GM21723 (cell line): ENCODE measurements around the gene ZFPL1.
A peak's percentile ranks its signal among the peaks of the same experiment; 100 is the strongest.

Experiments used
- ATAC-seq: cut with Tn5 transposase; IDR thresholded peaks from one replicate; pipeline ENCODE4 v1.9.1; 2021; ENCODE audit warnings: mild to moderate bottlenecking, moderate library complexity; ENCODE audit not compliant: unreplicated experiment

Gene ZFPL1

GRCh38 chr11:65089621-65090020 lies 5.6 kb downstream of the ZFPL1 start:
- no peak for ATAC-seq

DNA sequence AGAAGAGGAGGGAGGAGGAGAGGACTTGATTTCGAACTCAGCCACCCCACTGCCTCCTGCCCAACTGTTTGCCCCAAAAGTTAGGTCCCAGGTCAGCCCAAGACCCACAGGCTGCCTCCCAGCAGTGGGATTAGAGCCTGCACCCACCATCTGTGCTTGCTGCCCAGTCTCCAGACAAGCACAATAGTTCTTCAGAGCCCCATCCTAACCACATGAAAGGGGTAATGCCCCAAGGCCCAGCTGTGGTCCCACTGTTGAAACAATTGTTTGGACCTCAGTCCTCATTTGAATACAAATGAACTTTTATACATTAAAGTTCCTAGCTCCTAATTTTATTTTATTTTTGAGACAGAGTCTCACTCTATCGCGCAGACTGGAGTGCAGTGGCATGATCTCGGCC lies 6.6 kb downstream of the ZFPL1 start:
- ATAC-seq: no peak

GRCh38 chr11:65095427-65095826 lies 11.4 kb downstream of the ZFPL1 start:
- ATAC-seq: no peak

DNA sequence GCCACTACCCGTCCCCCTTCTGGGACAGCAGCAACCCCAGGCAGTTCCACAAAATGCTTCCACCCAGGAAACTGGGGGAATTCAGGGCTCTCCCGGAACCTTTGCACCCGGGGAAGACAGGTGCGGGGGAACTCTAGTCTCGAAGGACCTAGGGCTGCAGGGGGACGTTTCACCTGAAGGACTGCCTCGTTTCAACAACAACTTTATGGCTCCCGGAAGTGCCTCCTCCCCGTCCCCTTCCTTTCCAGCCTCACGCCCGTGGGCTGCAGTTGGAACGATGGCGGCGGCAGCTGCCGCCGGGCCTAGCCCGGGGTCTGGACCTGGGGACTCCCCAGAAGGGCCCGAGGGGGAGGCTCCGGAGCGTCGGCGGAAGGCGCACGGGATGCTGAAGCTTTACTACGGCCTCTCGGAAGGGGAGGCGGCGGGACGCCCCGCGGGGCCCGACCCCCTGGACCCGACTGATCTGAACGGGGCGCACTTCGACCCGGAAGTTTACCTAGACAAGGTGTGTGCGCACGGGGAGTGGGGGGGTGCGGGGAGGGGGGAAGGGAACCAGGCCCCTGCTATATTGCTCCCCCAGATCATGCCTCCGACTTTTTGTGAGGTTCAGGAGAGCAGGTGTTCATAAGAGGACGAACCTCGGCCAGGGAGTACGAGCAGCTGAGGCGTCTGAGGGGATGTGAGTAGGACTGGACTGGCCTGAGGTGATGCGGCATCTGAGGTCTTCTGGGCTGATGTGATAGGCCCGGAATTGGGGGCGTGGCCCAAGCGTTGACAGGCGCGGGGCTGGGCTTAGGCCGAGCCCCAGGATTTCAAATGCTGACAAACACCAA lies 12.2 kb downstream of the ZFPL1 start, which contains the start of gene VPS51:
Gene VPS51, plus strand, starts transcription at position 241 of the 833 bp plus-strand sequence. Its CDS starts 37 bp downstream, at position 278.
- peak; percentile 85 for ATAC-seq

- ATAC-seq: no peak
These were observed 12.9 kb downstream of the ZFPL1 start for GRCh38 chr11:65096926-65097325.

DNA sequence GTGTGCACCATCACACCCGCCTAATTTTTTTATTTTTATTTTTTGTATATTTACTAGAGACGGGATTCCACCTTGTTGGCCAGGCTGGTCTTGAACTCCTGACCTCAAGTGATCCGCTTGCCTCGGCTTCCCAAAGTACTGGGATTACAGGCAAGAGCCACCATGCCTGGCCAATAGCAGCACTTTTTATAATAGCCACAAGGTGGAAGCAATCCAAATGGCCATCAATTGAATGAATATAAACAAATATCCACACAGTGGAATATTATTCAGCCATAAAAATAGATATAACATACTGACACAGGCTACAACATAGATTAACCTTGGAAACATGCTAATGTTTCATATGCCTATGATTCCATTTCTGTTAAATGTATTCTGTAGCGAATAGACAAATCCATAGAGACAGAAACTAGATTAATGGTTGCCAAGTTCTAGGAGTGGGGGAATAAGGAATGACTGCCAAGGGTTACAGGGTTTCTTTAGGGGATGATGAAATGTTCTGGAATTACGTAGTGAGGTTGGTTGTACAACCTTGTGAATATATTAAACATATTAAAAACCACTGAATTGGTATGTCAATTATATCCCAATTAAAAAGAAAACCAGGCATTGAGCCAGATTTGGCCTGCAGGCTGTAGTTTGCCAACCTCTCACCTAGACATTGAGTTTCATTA lies 16.8 kb downstream of the ZFPL1 start:
- no peak for ATAC-seq

- ATAC-seq: no peak
These were observed 18.4 kb downstream of the ZFPL1 start for GRCh38 chr11:65102142-65103095.

DNA sequence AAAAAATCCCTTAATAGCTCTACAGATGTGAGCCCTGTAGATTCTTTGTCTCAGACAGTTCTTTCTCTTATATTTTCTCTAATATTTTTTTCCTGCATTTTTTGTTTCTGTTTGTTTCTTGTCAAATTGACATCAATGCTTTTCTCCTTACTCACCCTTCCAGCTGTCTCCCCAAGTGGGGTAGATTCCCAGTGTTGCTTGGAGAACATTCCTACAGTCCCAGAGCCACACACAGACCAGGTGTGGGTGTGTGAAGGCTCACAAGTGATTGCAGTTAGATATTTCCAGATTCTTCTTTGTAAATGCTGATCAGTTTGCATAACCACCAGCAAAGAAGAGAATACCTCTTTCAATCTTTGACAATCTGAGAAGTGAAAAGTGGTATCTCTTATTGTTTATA lies 19.5 kb downstream of the ZFPL1 start:
- no peak for ATAC-seq

- ATAC-seq: no peak
These were observed 20.6 kb downstream of the ZFPL1 start for GRCh38 chr11:65104628-65105027.

GRCh38 chr11:65107078-65107477 lies 23.1 kb downstream of the ZFPL1 start:
- ATAC-seq: no peak

DNA sequence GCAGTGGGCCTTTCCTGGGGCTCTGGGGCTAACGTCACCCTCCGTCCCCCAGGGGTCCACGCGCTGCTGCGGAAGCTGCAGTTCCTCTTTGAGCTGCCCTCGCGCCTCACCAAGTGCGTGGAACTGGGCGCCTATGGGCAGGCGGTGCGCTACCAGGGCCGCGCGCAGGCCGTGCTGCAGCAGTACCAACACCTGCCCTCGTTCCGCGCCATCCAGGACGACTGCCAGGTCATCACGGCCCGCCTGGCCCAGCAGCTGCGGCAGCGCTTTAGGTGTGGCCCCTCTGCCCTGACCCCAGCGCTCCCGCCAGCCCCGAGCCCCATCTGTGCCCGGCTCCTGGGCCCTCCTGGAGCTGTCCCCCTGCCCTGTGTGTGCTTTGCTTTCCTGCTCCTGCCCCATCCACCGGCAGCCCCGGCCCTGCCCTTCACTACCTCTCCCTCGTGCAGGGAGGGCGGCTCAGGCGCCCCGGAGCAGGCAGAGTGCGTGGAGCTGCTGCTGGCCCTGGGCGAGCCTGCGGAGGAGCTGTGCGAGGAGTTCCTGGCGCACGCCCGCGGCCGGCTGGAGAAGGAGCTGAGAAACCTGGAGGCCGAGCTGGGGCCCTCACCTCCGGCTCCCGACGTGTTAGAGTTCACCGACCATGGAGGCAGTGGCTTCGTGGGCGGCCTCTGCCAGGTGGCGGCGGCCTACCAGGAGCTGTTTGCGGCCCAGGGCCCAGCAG lies 23.9 kb downstream of the ZFPL1 start:
- no peak for ATAC-seq

- no peak for ATAC-seq
These were observed 24.6 kb downstream of the ZFPL1 start for GRCh38 chr11:65108469-65109123.

DNA sequence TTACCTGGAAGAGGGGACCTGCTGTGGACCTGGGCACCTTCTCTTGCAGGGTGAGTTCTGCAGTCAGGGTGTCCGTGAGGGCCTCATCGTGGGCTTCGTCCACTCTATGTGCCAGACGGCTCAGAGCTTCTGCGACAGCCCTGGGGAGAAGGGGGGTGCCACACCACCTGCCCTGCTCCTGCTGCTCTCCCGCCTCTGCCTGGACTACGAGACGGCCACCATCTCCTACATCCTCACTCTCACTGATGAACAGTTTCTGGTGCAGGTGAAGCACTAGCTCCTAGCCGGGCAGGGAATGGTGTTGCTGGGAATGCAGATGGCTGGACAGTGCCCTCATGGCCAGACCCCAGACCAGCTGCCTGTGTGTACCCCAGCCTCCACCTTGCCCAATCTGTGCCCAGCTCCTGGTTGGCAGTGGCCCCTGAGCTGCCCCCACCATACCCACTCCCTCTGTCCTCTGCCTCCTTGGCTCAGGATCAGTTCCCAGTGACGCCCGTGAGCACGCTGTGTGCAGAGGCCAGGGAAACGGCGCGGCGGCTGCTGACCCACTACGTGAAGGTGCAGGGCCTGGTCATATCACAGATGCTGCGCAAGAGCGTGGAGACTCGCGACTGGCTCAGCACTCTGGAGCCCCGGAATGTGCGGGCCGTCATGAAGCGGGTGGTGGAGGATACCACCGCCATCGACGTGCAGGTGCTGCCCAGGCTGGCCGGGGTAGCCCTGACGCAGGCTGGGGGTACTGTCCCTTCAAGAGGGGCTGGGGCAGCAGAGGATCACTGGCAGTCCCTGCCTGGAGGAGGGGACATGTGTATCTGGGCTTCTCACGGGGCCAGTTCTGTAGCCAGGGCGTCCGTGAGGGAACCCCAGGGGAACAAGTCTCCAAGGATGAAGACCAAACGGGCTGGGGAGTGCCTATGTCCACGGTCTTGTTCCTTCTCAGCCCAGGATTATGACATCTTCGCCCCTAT lies 25.5 kb downstream of the ZFPL1 start:
- no peak for ATAC-seq

- ATAC-seq: peak; percentile 32
These were observed 26.4 kb downstream of the ZFPL1 start for GRCh38 chr11:65110354-65110861.

DNA sequence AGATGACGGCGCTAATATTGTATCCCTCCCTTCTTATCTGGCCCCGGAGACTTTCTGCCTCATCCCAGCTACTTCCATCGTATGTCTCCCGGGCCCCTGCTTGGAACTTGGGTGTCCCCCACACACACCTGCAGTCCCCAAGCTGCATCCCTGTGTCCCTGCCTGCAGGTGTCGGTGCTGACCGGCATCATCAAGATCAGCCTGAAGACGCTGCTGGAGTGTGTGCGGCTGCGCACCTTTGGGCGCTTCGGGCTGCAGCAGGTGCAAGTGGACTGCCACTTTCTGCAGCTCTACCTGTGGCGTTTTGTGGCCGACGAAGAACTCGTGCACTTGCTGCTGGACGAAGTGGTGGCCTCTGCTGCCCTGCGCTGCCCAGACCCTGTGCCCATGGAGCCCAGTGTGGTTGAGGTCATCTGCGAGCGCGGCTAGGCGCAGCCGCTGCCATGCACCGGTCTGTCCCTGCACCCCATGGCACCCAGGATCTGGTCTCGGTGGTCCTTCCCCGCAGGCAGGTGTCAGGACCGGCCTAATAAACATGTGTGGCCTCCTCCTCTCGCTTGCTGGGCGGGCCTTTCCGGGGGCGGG lies 27.2 kb downstream of the ZFPL1 start:
- no peak for ATAC-seq

DNA sequence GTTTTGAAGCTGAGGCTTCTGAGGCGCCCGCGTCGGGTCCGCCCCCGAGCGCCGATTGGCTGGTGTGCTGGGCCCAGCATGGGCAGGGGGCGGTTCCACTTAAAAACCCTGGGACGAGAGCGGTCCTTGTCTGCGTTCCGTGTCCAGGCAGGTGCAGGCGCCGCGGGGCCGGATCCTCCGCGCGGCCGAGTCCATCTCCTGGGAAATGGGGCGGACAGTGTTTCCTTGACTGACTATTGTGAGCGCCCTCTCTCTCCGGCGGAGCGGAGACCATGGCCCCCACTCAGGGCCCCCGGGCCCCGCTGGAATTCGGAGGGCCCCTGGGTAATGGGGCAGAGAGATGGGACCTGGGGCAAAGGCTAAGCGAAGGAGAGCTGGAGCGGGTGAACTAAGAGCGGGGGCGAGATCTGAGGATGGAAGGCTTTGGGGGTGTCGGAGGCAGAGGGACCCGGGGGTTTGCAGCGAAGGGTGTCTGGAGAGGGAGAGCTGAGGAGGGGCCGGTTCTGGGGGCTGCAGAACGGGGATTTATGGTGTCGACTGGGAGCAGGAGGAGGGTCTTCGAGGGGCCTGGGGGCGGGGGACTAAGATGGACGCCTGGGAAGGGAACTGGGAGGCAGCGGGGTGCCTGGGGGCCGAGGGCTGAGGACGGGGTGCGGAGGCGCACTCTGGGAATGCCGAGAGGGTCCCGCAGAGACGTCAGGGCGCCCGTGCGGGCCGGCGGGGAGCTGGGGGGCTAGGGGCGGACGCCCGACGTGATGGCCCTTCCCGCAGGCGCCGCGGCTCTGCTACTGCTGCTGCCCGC lies 27.9 kb downstream of the ZFPL1 start, which contains the start of gene TM7SF2:
Gene TM7SF2, plus strand, starts transcription at position 129 of the 802 bp plus-strand sequence. Its CDS starts 144 bp downstream, at position 273.
- ATAC-seq: peak; percentile 57
